Stimulated activated CD8-positive, alpha-beta memory T cell treated with anti-CD3 and anti-CD28 coated beads, Interleukin-7, amount 100 ng/mL, for 4 hours (primary cell): Measurements from ENCODE around the gene SUSD2.

ENCODE experiments used
- DNase-seq, 2 donors: peaks; one replicate each; pipeline ENCODE4 v3.0.0-alpha.2; 2020; ENCODE audit warnings: low read depth in 2 of 2

SUSD2 gene

GRCh38 chr22:24149198-24149590 lies 32.1 kb upstream of the SUSD2 start:
- no peak for DNase-seq

- no peak for DNase-seq
Observed at GRCh38 chr22:24153353-24153752, 27.9 kb upstream of the SUSD2 start.

DNA sequence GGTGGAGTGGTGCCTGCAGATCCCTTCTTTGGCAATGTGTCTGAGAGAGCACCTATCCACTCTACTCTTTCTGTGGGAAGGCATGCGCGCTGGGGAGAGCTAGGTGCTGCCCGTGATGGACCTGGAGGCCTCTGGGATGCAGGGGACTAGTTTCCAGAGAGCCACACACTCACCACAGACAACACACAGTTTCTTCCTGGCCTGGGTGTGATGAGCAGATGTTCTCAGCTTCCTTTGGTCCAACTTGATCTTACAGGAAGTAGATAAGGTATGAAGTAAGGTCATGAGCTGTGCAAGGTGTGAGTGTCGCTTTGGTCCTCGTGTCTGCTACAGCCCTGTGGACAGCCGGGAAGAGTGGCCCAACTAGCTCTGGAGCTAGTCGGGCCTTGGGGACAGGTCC lies 27.3 kb upstream of the SUSD2 start:
- DNase-seq, result no peak

GRCh38 chr22:24154826-24155225 lies 26.5 kb upstream of the SUSD2 start:
- no peak for DNase-seq

GRCh38 chr22:24155627-24156140 lies 25.6 kb upstream of the SUSD2 start:
- DNase-seq, result no peak

GRCh38 chr22:24156141-24156912 lies 25.0 kb upstream of the SUSD2 start:
- peak; percentile 63 to 89 for DNase-seq

- peak; percentile 60 to 75 for DNase-seq
Observed at GRCh38 chr22:24156913-24157821, 24.1 kb upstream of the SUSD2 start.

DNA sequence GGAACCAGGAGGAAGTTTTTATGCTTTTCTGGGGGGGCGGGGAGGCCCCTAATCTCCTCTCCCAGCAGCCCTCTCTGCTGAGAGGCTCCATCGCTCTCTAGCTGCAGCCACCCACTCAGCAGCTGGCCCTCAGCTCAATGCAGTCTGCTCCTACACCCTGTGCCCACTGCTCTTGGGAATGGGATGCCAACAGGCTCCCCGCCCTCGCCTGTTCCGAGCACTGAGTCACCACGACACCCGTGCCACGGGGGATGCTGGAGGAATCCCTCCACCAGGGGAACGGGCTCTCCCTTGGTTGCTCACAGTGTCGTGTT lies 23.5 kb upstream of the SUSD2 start:
- no peak for DNase-seq

- no peak for DNase-seq
Observed at GRCh38 chr22:24159650-24160049, 21.6 kb upstream of the SUSD2 start.

- DNase-seq, result no peak
Observed at GRCh38 chr22:24160546-24160945, 20.7 kb upstream of the SUSD2 start.

- no peak for DNase-seq
Observed at GRCh38 chr22:24161485-24161884, 19.8 kb upstream of the SUSD2 start.

DNA sequence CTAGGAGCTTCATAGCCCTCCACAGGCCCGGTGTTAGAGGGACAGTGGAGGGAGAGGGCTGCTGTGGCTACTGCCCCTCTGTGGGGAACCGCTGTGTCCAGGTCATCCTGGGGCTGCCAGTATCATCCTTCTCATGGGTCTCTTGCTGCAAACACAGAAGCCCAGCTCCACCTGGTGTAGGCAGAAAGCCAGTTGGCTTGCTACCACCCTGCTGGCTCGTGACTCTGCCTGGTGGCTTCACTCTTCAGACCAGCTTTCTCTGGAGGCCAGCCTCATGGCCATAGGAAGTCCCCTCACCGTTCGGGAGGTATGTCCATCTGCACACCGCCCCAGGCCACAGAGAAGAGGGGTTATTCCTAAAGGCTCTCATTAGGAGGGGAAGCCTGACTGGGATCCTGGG lies 19.4 kb upstream of the SUSD2 start:
- no peak for DNase-seq

DNA sequence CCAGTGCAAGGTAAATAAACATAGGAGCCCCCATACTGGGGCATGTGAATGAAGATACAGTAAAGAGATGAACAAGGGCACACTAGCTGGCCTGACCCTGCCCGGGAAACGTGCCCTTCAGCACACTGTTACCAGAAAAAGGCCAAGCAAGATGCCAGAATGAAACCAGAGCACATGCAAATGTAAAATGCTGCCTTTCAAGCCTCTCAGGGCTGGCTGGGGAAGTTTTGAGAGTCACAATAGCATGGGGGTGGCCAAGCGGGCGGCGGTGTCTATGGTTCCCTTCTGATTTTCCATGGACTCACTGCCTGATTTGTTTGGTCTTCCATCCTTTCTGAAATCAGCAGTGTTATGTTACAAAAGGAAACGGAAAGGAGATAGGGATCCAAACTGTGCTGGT lies 18.9 kb upstream of the SUSD2 start:
- no peak for DNase-seq

GRCh38 chr22:24164243-24164642 lies 17.0 kb upstream of the SUSD2 start:
- DNase-seq, result no peak

DNA sequence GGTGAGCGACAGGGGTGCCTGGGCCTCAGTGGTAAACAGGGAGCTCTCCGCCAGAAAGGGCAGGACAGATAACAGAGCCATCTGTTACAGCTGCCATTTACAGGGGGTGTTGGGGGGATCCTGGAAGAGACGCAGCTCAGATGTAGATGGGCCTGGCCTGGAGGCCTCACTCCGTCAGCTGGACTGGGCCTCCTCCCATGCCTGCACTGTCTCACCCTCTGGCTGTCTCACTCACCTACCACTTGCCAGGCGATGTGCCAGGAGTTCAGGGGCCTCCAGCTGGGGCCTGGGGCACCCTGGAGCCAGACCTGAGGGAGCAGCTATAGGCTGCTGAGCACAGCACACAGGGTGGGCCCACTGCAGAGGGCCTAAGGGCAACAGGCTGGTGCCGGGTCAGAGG lies 16.3 kb upstream of the SUSD2 start:
- DNase-seq, result no peak

GRCh38 chr22:24165673-24166072 lies 15.6 kb upstream of the SUSD2 start:
- no peak for DNase-seq

- DNase-seq, result no peak
Observed at GRCh38 chr22:24166811-24167210, 14.5 kb upstream of the SUSD2 start.

- DNase-seq, result no peak
Observed at GRCh38 chr22:24169439-24170058, 11.7 kb upstream of the SUSD2 start.

- DNase-seq, result no peak
Observed at GRCh38 chr22:24170188-24170587, 11.1 kb upstream of the SUSD2 start.

- no peak for DNase-seq
Observed at GRCh38 chr22:24170632-24171031, 10.7 kb upstream of the SUSD2 start.

DNA sequence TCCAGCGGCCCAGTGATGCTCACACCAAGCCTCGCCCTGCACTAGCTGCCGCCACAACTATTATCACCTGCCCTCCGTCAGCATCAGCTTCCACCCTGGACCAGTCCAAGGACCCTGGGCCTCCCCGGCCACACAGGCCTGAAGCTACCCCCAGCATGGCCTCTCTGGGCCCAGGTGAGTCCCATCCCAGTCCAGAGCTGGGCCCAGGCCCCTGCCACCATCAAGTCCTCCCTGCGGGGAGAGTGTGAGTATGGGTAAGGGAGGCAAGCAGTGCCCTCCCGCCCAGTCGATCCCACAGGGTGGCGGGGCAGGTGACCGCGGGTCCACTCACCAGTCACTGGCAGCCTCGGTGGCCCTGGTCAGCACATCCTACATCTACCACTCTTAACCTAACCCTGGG lies 9.5 kb upstream of the SUSD2 start:
- no peak for DNase-seq

DNA sequence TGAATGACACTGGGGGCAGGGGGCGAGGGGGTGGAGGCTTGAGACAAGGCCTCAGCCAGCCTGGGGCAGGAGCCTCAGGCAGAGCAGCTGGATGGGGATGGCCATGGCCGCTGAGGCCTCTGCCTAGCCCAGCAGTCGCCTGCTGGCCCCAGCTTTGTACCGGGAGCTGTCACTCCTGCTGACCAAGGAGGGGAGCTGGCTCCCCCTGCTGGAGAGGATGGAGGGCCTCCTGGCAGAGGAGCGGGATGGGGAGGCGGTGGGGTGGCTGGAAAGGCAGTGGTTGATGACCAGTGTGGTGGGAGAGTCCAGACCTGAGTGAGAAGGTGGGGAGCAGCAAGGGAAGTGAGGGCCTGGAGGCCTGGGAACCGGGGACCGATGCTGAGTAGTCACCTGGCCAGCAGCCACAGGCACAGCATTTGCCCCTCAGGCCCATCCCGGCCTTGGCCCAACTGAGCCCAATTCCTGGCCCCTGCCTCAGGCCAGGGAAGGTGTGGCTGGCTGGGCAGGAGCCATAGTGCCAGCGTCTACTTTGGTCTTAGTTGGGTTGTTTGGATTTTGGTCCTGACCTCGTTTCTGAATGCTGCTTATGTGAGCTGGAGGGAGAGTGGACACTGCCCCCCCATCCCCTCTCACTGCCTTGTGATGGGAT lies 6.0 kb upstream of the SUSD2 start:
- DNase-seq, result peak; percentile 22 to 48
